GM21423 (cell line): ENCODE measurements around the gene CDC16.
"Not testable (repeated sequence)": the region's sequence is repeated elsewhere in the genome, so short reads cannot be mapped to it uniquely, and the experiment has no call there.

Experiments
- ATAC-seq: cut with Tn5 transposase; IDR thresholded peaks from one replicate; pipeline ENCODE4 v1.9.1; 2021; ENCODE audit warnings: mild to moderate bottlenecking, moderate library complexity; ENCODE audit not compliant: unreplicated experiment

The CDC16 gene, protein sequence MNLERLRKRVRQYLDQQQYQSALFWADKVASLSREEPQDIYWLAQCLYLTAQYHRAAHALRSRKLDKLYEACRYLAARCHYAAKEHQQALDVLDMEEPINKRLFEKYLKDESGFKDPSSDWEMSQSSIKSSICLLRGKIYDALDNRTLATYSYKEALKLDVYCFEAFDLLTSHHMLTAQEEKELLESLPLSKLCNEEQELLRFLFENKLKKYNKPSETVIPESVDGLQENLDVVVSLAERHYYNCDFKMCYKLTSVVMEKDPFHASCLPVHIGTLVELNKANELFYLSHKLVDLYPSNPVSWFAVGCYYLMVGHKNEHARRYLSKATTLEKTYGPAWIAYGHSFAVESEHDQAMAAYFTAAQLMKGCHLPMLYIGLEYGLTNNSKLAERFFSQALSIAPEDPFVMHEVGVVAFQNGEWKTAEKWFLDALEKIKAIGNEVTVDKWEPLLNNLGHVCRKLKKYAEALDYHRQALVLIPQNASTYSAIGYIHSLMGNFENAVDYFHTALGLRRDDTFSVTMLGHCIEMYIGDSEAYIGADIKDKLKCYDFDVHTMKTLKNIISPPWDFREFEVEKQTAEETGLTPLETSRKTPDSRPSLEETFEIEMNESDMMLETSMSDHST

DNA sequence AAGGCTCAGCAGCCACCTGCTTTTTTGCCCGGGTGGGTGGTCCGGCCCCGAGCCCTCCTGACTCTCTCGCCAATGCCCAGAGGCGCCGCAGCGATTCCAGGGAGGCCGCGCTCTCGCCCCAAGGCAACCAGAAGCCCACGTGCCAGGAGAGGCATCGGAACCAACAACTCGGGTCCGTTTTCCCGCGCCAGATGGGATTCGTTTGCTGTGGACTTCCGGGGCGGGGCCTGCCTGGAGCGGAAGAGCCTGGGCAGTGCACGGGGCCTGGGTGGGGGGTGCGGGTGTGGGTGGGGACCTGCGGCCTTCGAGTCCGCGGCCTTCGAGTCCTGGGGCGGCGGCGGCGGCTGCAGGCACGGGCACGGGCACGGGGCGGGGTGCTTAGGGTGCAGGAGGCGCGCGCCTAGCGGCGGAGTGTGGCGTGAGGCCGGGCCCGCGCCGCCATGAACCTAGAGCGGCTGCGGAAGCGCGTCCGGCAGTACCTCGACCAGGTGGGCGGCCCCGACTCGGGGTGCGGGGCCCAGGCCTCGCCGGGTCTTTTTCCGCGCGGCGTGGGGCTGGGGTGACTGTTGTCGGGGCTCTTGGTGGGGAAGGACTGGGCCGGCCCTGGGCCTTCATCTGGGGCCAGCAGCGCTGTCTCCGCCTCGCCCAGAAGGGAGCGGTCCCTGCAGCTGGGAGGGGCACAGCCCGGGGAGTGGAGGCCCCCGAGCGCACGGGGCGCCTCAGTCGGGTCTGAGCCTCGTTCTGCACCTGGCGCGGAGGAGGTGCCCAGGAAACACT lies at the start of gene CDC16:
Gene CDC16, plus strand, starts transcription at position 253 of the 777 bp plus-strand sequence. Its CDS starts 188 bp downstream, at position 441.
- peak; percentile 89 for ATAC-seq

DNA sequence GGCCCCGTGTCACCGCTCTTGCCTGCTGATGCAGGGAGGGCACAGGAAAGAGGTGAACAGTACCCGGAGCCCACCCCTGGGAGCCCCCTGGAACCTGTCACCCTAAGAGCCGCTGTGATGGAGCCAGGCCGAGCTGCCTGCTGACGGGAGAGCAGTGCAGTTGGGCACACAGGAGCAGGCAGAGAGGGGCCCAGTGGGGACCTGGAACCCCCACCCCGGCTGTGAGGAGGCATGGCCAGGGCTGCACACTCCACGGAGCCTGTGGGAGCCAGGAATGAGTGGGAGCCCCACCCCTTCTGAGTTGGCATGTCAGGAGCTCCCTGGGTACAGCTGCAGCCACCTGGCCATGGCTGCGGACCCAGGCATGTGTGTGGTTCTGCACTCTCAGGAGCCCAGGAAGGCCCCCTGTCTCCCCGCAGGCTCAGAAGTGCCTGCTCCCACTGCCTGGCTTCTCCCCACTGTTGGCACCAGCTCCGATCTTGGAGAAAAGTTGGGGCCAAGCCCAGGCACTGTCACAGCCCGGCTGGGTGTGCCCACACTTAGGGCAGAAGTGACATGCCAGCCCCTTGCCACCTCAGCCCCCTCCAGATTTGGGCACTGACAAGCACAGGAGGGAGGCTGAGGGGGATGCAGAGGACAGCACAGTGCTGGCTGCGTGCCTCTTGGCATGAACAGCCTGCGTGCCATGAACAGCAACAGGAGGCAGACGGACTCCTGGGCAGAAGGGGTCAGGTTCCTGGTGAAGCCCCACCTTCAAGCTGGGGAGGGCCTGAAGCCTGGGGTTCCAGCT lies 49.3 kb upstream of the CDC16 start:
- no peak for ATAC-seq

DNA sequence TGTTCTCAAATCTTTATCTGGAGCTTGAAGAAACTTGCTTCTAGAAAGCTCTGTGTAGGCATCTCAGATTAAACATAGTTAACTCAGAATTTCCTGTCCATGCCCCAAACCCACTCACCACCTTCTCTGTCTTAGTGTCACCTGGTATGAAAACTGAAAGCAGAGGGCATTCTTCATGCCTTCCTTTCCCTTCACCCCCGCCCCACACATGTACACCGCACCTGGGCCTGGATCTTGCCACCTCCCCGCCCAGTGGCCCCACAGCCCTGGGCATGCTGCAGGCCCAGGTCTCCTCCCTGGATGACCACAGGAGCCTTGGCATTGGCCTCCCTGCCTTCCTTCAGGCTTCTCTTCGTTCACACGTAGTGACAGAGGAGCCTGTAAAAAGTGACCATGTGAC lies 39.8 kb upstream of the CDC16 start:
- ATAC-seq: no peak

DNA sequence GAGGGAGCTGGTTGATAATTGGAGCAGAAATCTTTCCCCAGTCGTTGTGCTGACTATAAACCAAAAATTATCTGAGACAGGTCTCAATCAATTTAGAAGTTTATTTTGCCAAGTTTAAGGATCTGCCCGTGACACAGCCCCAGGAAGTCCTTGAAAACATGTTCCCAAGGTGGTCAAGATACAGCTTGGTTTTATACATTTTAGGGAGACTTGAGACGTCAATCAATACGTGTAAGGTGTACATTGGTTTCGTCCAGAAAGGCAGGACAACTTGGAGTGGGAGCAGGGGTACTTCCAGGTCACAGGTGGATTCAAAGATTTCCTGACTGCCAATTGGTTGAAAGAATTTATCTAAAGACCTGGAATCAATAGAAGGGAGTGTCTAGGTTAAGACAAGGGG lies 38.1 kb upstream of the CDC16 start:
- ATAC-seq: no peak

DNA sequence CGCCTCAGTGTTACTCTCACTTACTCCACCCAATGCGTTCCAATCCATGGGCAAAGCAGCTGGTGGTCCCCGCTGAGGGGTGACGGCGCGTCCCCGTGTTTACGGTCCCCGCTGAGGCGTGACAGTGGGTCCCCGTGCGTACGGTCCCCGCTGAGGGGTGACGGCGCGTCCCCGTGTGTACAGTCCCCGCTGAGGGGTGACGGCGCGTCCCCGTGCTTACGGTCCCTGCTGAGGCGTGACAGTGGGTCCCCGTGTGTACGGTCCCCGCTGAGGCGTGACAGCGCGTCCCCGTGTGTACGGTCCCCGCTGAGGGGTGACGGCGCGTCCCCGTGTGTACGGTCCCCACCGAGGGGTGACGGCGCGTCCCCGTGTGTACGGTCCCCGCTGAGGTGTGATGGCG lies 36.1 kb upstream of the CDC16 start:
- ATAC-seq: no peak

DNA sequence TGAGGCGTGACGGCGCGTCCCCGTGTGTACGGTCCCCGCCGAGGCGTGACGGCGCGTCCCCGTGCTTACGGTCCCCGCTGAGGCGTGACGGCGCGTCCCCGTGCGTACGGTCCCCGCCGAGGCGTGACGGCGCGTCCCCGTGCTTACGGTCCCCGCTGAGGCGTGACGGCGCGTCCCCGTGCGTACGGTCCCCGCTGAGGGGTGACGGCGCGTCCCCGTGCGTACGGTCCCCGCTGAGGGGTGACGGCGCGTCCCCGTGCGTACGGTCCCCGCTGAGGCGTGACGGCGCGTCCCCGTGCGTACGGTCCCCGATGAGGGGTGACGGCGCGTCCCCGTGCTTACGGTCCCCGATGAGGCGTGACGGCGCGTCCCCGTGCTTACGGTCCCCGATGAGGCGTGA lies 35.2 kb upstream of the CDC16 start:
- not testable (repeated sequence) for ATAC-seq

DNA sequence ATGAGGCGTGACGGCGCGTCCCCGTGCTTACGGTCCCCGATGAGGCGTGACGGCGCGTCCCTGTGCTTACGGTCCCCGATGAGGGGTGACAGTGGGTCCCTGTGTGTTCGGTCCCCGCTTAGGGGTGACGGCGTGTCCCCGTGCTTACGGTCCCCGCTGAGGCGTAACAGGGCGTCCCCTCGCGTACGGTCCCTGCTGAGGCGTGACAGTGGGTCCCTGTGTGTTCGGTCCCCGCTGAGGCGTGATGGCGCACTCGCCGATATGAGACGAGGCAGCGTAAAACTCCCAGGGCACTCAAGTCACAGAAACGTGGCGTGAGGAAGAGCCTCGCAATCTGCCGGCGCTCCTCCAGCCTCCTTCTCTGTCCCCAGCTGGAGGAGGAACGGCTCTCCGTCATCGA lies 34.7 kb upstream of the CDC16 start:
- no peak for ATAC-seq

DNA sequence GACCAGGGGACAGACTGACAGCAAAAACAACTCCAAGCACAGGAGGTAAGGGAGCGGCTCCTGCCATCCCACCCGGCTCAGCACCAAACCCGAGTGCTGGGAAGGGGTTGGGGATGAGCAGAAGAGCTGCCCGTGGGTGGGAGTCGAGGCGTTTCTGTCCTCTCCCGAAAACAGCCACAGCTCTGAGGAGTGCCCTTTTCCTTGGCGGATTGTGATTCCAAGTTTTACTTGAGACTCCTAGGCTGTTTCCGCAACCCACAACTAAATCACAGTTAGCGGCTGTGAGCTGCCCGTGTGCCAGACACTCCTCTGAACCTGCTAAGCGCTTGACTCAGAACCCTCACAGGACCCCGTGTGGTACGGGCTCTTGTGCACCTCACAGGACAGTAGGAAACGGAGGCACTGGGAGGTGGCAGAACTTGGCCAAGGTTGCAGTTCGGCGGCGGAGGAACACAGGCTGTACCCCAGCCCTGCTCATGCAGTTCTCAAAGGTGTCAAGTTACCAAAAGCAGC lies 34.2 kb upstream of the CDC16 start:
- no peak for ATAC-seq

DNA sequence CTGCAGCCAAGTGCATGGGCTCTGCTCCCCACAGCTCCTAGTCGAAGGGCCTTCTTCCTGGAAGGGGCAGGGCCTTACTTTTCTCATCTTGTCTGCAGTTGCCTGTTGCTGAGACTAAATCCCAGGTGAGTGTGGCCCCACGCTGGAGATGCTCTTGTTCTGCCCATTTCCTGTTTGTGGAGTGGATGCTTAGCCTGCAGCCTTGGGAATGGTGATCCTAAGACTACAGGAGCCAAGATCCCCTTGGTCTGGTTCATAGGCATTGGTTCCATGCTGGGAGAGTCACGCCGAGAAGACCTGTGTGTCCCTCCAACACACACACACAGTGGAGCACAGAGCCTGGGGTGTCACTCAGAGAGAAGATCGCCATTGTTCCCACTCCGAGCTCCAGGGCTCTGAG lies 32.1 kb upstream of the CDC16 start:
- ATAC-seq: no peak

DNA sequence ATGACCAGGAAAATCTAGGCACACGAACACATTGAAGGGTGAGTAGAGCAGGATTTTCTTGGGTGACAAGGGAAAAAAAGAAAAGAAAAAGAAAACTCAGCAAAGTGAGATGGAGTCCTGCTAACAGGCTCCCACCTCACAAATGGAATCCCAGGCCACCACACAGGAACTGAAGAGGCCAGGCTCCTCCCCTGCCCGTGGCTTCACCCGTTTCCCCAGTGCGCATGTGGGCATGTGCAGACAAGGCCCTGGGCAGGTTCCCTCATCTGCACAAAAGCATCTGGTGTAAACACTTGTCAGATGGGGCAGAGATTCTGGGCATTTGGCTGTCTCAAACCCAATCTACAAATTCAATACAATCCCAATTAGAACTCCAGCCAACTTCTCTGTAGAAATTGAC lies 31.2 kb upstream of the CDC16 start:
- no peak for ATAC-seq

DNA sequence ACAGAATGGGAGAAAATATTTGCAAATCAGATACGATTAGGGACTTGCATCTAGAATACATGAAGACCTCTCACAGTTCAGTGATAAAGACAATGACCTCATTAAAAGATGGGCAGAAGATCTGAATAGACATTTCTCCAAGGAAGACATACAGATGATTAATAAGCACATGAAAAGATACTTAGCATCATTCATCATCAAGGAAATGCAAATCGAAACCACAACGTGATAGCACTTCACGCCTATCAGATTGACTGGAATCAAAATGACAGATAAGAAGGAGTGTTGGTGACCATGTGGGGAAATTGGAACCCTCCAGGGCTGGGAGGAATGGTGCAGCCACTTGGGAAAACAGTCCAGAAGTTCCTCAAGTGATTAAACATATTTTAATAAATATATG lies 29.8 kb upstream of the CDC16 start:
- ATAC-seq: no peak

DNA sequence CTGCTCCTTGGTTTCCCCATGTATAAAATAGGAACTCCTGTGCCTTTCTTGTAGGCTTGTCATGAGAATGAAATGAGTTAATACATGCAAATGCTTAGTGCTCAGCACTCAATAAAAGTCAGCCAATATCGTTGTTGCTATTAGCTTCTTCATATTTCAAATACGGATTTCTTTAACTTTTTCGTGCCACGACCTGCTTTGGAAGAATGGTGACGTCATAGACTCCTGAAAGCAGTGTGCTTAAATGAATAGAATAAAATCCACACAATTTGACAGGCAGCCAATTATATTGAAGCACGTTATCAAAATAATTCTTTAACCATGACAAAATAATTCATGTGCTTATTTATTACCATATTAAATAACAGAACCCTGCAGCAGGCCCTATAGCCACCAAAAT lies 26.6 kb upstream of the CDC16 start:
- ATAC-seq: no peak

DNA sequence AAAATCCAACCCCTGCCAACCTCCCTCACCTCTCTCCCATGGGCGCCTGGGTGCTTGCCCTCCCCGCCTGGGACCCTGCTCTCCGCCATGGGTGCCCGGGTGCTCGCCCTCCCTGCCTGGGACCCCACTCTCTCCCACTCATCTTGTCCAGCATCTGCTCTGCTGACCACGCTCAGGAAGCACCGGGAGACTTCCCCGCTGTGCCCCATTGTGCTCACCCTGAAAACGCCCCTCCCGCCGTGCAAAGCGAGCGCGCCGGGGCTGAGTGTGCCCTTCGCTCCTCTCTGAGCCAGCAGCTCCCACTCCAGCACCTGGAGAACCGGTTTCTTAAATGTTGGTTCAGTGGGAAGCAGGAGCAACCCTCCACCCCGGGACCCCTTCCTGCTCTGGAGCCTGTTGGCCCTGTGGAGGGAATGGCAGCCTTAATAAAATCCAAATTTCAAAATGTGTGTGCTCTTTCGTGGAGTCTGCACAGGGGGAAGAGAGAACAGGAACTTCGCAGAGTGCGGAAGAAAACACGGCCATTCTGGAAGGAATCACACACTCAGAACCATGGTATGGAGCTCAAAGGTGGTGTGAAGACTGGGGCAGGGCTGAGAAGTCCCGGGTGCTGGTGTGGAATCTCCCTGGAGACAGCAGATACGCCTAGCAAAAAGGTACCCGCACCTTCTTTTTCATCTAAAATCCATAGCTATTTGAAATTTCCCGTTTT lies 23.1 kb upstream of the CDC16 start:
- ATAC-seq: no peak

DNA sequence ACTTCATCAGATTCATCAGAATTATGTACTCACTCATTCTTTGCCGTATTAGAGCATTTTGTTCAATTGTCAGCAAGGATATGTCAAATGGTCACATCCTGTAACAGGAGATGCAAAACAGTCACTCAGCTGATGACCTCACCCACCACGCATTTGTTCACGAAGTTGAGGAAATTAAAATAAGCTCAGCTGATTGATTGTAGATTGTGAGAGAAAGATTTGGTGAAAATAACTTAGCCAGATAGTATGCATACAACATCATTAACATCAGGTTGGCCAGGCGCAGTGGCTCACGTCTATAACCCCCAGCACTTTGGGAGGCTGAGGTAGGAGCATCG lies 22.6 kb upstream of the CDC16 start:
- ATAC-seq: no peak

DNA sequence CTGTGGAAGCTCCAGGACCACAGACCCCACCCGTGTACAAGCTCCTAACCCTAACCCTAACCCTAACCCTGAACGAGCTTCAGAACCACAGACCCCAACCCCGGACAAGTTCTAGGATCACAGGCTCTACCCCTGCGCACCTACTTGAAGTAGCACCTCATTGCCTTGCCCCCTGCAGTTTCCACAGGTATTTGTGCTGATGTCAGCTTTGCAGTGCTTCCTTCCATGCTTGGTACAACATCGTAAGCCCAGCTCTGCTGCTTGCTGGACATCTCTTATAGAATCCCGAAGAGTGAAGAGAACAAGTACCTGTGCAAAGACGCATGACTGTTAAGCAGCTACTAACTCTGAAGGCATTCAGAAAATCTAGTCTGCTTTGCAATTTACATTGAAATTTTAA lies 20.7 kb upstream of the CDC16 start:
- no peak for ATAC-seq

DNA sequence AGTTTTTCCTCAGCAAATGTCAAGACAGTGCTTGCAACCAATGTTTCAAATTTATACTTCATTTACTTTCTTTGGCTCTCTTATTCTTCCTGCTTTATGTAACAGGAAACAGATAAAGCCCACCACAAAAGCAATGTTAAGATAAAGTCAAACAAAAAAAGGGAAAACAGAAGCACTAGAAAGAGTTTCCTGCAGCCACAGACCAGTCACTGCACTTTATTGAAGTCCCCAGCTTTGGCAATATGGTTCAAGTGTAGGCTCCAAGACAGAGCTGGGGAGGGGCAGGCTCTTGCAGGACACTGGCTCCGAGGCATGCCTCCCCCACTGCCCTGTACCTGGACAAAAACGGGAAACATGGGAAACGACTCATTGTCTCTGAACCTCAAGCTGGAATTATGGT lies 15.3 kb upstream of the CDC16 start:
- ATAC-seq: no peak

DNA sequence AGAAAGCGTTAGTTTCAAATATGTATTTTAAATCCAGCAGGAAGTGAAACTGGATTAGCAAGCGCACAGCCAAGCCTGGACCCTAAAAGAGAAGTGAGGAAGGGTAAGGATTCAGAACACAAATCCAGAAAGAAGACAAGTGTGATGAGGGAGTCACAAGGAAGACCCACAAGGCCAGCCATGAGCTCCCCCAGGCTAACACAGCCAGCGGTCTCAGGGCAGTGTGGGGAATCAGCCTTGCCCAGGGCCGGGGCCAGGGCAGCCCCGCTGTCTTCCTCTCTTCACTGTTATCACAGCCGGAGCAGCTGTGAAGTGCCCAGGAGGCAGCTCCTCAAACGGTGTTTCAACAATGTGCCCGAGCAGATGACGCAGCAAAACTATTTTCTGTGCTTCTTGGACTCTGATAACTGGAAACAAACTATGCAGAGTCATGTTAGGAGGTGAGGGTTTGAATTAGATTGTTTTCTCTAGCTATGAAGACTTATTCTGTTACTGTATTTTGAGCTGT lies 12.2 kb upstream of the CDC16 start:
- no peak for ATAC-seq

DNA sequence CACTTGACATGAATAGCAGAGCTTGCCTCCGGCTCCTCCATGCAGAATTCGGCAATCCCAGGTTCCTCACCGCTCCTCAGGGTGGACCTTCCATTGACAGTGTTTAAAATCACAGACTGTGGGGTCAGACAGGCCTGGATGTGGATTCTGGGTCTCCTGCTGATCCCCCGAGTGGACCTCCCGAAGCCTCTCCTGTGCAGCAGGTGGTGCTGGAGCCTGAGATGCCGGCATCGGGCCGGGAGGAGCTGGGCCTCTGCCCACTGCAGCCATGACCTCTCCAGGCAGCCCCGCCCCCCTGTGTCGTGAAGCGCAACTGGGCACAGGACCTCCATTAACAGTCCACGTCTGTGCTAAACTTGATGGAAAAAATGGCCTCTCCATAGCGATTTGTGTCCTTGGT lies 10.5 kb upstream of the CDC16 start:
- ATAC-seq: no peak

DNA sequence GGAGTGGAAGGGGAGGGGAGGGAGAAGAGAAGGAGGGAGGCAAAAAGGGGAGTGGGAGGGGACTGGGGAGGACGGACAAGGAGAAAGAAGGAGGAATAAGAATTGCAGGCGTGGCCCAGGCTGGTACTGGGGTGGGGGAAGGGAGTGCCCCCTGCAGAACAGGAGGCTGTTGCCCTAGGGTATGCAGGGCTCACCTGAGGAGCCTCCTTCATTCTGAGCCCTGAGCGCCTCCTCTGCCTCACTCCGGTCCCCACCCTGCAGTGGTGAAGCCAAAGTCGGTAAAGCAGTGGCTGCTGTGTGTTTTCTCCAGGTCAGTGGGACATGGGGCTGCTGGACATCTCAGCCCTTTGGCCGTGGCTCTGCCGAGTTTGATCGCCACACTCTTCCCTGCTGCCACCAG lies 9.1 kb upstream of the CDC16 start:
- no peak for ATAC-seq

DNA sequence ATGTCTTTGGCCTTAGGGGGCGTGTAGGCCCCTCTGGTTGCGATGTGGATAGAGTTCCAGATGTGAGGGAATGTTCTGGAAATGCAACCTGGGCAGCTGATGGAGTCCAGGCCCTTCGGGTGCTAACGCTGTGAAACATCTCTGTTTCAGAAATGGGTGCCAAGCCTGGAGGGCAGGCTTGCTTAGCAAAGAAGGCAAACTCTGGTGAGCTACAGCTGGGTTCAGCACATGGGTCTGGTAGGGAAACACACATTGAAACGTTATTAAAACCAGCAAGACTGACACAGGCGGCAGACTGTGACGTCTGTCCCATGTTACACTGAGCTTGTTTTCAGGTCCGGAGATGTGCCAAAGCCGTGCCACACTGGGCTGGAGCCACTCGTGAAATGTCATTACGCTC lies 8.6 kb upstream of the CDC16 start:
- no peak for ATAC-seq
